Esophagus muscularis mucosa (tissue), 4 donors: ENCODE results near the gene PTPA. TPM values are rescaled to one million over a fixed set of nuclear protein-coding genes. Genes with fewer than 3 reads are reported as not detected.

Experiments
- DNase-seq: peaks from one replicate; pipeline ENCODE4 v3.0.0-alpha.2; 2017; ENCODE audit errors: extremely low spot score
- H3K27ac ChIP-seq, 4 donors: fragments of 200-600 bp; sonication (generic); replicated peaks in 1 of 4; 1 replicate in 3 of 4; 2 replicates in 1 of 4; pipeline ENCODE4 v1.5.1; 2016 to 2019; ENCODE audit warnings: mild to moderate bottlenecking in 1 of 4
- H3K27me3 ChIP-seq, 4 donors: fragments of 200-600 bp; sonication (generic); one replicate each; pipeline versions ENCODE4 v1.5.1 to v1.6.0; 2016 to 2019
- H3K36me3 ChIP-seq, 4 donors: fragments of 200-600 bp; sonication (generic); one replicate each; pipeline ENCODE4 v1.5.1; 2016 to 2019
- H3K4me1 ChIP-seq, 4 donors: fragments of 200-600 bp; sonication (generic); one replicate each; pipeline ENCODE4 v1.5.1; 2016 to 2019
- H3K4me3 ChIP-seq, 4 donors: fragments of 200-600 bp; sonication (generic); 1 replicate in 2 of 4; 2 replicates in 2 of 4; pipeline ENCODE4 v1.5.1; 2016 to 2019; ENCODE audit warnings: mild to moderate bottlenecking in 4 of 4, moderate library complexity in 1 of 4
- H3K9me3 ChIP-seq, 4 donors: fragments of 200-600 bp; sonication (generic); 1 replicate in 3 of 4; 2 replicates in 1 of 4; pipeline ENCODE4 v1.5.1; 2016 to 2019
- EP300 ChIP-seq: sonication (generic); formaldehyde crosslinking; IDR thresholded peaks from one replicate; pipeline ENCODE4 v1.6.1; 2017; ENCODE audit warnings: antibody characterized with exemption
- POLR2A ChIP-seq: fragments of 450-650 bp; IDR thresholded peaks from one replicate; pipeline ENCODE4 v1.6.1; 2017; ENCODE audit warnings: antibody characterized with exemption, moderate library complexity, mild to moderate bottlenecking, low read depth
- POLR2AphosphoS5 ChIP-seq, 2 donors: sonication (generic); formaldehyde crosslinking; IDR thresholded peaks; one replicate each; pipeline ENCODE4 v1.6.1; 2017; ENCODE audit warnings: antibody characterized with exemption in 2 of 2
- WGBS: methylation state at CpG from one replicate; pipeline ENCODE4 v1.1.5; 2018; 5-methylcytosine and 5-hydroxymethylcytosine counted together
- intact Hi-C: fragments of 100-400 bp; cut with DNase I; formaldehyde crosslinking; loops from one replicate; pipeline ENCODE4 v1.15.1; 2023
- total RNA-seq, 4 donors: library from RNA; depleted of rRNA; stranded (reverse); fragments of >200 nt; gene quantifications; one replicate each; pipeline versions ENCODE4 v1.1.0 to v1.2.1, GENCODE V29; 2016
- TF ChIP-seq, protein P1 (sequence below), 3 experiments: fragments of 200-600 bp in 2 of 3; fragments of 450-650 bp in 1 of 3; sonication (generic) in 2 of 3; IDR thresholded peaks; one replicate each; pipeline ENCODE4 v1.5.1; 2017 to 2019; ENCODE audit warnings: antibody characterized with exemption in 3 of 3, mild to moderate bottlenecking in 2 of 3, moderate library complexity in 1 of 3

Gene PTPA
- total RNA-seq, 4 donors from 2014 or later, result 57.7 to 91.9 (median 77.4) TPM

DNA sequence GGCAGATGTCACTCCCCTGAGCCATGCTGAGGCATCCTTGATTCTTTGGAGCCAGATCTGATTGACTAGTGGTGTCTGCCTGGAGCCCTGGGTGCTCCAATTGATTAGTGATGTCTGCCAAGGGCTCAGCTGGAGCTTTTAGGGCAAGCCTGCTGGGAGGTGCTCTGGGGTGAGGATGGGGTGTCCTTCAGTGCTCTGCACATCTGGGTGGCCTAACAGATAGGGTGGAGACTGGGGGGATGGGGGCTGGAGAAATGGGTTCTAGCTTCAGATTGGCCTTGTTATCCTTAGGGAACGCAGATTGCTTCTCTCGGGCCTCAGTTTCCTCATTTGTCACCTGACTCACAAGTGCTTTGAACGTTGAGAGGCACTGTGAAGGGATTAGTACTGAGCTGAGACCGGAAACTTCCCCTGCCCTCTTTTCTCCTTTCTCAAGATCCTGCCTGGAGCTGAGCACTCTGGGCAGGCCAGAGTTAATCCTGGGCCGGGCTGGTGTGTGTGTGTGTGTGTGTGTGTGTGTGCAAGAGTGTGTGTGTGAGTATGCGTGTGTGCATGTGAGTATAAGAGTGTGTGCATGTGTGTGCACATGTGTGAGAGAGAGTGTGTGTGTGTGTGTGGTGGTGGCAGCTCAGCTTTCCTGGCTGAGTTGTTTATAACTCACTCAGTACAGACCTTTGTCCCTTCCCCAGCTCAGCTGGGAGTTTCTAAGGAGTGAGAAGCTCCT lies 72.4 kb downstream of the PTPA start:
- Histone ChIP-seq H3K27ac (no peak overlapping the region), H3K4me1 (peaks cover 2 to 18% (median 6%) of the 10 kb centered on the region in 4 donors), H3K4me3 (no peak overlapping the region), H3K9me3 (no peaks in the 10 kb centered on the region), H3K36me3 (no peaks in the 10 kb centered on the region), H3K27me3 (no peaks in the 10 kb centered on the region)
- 73% methylated on average over 4 of the region's 6 CpGs for WGBS
- intact Hi-C loops, result loop anchor here (5.0 kb wide), 1 partner anchor 319 kb away; no protein-coding TSS in a partner anchor
- no peak for DNase-seq
- TF ChIP-seq POLR2AphosphoS5 (IDR thresholded peaks at IDR 0.05) (no peak), EP300 (no peak)

DNA sequence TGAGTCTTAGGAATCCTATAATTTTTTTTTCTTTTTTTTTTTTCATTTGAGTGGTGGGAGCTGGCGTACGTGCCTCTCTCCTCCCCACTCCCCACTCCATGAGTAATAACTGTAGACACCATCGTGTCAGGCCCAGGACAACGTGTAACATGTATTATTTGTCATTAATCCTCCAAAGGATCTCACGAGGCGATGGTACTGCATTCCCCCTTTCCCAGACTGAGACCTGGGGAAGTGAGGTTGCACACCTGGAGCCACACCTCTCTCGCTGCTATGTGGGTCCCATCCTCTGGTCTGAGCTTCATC lies 73.0 kb downstream of the PTPA start:
- H3K27ac ChIP-seq, result no peak overlapping the region
- H3K9me3 ChIP-seq, result no peaks in the 10 kb centered on the region
- no peaks in the 10 kb centered on the region for H3K36me3 ChIP-seq
- no peak overlapping the region for H3K4me3 ChIP-seq
- DNase-seq, result no peak
- intact Hi-C loops, result loop anchor here (5.0 kb wide), 1 partner anchor 318 kb away; no protein-coding TSS in a partner anchor
- TF ChIP-seq POLR2A (no peak), EP300 (no peak), POLR2AphosphoS5 (IDR thresholded peaks at IDR 0.05) (no peak)
- TF ChIP-seq, protein P1, sequence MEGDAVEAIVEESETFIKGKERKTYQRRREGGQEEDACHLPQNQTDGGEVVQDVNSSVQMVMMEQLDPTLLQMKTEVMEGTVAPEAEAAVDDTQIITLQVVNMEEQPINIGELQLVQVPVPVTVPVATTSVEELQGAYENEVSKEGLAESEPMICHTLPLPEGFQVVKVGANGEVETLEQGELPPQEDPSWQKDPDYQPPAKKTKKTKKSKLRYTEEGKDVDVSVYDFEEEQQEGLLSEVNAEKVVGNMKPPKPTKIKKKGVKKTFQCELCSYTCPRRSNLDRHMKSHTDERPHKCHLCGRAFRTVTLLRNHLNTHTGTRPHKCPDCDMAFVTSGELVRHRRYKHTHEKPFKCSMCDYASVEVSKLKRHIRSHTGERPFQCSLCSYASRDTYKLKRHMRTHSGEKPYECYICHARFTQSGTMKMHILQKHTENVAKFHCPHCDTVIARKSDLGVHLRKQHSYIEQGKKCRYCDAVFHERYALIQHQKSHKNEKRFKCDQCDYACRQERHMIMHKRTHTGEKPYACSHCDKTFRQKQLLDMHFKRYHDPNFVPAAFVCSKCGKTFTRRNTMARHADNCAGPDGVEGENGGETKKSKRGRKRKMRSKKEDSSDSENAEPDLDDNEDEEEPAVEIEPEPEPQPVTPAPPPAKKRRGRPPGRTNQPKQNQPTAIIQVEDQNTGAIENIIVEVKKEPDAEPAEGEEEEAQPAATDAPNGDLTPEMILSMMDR (IDR thresholded peaks at IDR 0.05), result no peak
- 75% methylated on average over 7 of the region's 7 CpGs for WGBS
- H3K27me3 ChIP-seq, result no peaks in the 10 kb centered on the region
- H3K4me1 ChIP-seq, result peaks cover 0 to 13% (median 3%) of the 10 kb centered on the region in 4 donors

DNA sequence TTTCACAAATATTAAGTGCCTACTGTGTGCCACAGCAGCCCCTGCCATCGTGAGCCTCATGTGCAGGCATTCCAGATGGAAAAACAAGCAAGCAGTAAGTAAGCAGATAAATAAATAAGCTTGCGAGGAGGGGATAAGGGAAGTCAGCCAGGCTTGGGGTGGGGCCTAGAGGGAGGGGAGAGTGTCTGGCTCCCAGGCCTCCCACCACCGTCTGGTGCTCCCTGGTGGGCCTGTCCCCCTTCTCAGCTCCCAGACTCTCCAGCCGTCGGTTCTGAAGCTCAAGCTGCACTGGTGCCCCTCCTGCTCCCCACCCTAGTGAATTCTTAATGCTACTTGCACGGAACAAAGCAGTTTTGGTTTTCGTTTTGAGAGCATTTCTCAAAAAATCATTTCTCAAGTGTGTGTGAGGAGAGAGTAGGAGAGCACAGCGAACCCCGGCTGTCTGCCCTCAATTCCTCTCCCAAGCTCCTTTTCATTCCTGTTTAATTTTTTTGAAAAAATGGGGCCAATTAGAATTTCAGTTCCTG lies 73.4 kb downstream of the PTPA start:
- intact Hi-C loops, result loop anchor here (5.0 kb wide), 1 partner anchor 318 kb away; no protein-coding TSS in a partner anchor
- Histone ChIP-seq H3K4me1 (peaks cover 0 to 13% (median 3%) of the 10 kb centered on the region in 4 donors), H3K36me3 (no peaks in the 10 kb centered on the region), H3K27me3 (no peaks in the 10 kb centered on the region), H3K27ac (no peak overlapping the region), H3K9me3 (no peaks in the 10 kb centered on the region), H3K4me3 (no peak overlapping the region)
- TF ChIP-seq, protein P1 (IDR thresholded peaks at IDR 0.05), result no peak
- TF ChIP-seq POLR2AphosphoS5 (IDR thresholded peaks at IDR 0.05) (no peak), EP300 (no peak), POLR2A (no peak)
- DNase-seq, result no peak
- WGBS, result 78% methylated on average over 9 of the region's 9 CpGs

DNA sequence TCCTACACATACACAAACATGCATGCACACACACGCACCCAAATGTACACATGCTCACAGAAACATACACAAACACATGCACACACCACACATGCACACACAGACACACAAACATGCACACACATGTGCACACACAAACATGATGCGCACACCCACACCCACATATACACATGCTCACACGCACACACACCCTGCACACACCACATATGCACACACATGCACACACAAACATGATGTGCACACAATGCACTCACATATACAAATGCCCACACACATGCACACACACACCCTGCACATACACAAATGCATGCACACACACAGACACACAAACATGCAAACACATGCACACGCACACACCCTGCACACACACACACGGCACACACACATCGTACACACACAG lies 74.2 kb downstream of the PTPA start:
- DNase-seq, result no peak
- H3K27ac ChIP-seq, result no peak overlapping the region
- intact Hi-C loops, result no loop called here
- 94% methylated on average over 6 of the region's 6 CpGs for WGBS
- no peaks in the 10 kb centered on the region for H3K36me3 ChIP-seq
- peaks cover 0 to 13% (median 3%) of the 10 kb centered on the region in 4 donors for H3K4me1 ChIP-seq
- no peak overlapping the region for H3K4me3 ChIP-seq
- H3K9me3 ChIP-seq, result no peaks in the 10 kb centered on the region
- TF ChIP-seq POLR2AphosphoS5 (IDR thresholded peaks at IDR 0.05) (no peak), POLR2A (no peak), EP300 (no peak)
- TF ChIP-seq, protein P1 (IDR thresholded peaks at IDR 0.05), result no peak
- H3K27me3 ChIP-seq, result no peaks in the 10 kb centered on the region

DNA sequence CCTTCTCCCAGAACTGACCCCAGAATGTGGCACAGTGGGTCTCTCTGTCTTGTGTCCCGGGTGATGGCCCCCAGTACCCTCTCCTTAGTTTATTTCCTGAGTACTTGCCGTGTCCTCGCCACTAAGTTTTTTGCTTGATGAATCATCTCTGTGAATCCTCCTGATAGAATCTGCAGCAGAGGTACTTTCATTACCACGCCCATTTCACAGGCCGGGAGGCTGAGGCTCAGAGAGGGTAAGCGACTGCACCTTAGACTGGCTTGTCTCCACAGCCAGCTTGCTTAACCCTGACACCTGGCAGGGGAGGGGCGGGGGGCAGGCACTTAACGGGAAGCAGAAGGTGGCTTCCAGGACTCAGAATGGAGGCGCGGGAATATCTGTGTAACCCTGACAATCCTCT lies 74.8 kb downstream of the PTPA start:
- DNase-seq, result no peak
- H3K9me3 ChIP-seq, result no peaks in the 10 kb centered on the region
- no peak overlapping the region for H3K4me3 ChIP-seq
- no peak for TF ChIP-seq EP300
- TF ChIP-seq, protein P1 (IDR thresholded peaks at IDR 0.05), result no peak
- no peak for TF ChIP-seq POLR2A
- no peak for TF ChIP-seq POLR2AphosphoS5 (IDR thresholded peaks at IDR 0.05)
- intact Hi-C loops, result no loop called here
- no peaks in the 10 kb centered on the region for H3K36me3 ChIP-seq
- 90% methylated on average over 10 of the region's 10 CpGs for WGBS
- H3K27me3 ChIP-seq, result no peaks in the 10 kb centered on the region
- peaks cover 0 to 13% (median 3%) of the 10 kb centered on the region in 4 donors for H3K4me1 ChIP-seq
- no peak overlapping the region for H3K27ac ChIP-seq
